ENCODE data around the gene ARFIP1.

Gene ARFIP1

DNA sequence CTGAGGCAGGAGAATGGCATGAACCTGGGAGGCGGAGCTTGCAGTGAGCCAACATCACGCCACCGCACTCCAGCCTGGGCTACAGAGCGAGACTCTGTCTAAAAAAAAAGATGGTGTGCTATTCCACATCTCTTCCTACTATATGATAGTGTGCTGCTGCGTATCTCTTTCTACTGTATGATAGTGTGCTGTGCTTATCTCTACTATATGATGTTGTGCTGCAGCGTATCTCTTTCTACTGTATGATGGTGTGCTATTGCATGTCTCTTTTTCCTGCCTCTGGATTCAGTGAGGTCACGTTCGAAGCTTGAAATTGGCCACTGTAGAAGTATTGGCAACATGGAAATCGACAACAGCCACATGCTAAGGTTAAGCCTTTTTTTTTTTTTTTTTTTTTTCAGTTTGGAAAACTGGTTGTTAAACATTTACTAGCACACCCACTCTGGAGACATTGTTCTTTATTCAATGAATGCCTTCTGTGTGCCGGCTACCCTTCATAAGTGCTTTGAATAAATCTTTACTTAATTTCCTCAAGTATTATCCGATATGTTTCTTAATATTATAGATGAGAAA, 31.0 kb downstream of the ARFIP1 start:
- Histone ChIP-seq H3K36me3 (ENCODE audit: control insufficient read depth in 2 of 2, insufficient read depth in 2 of 2, low read length in 2 of 2) (peaks cover 0 to 6% of the 10 kb centered on the region in 2 donors), H3K27me3 (ENCODE audit: control insufficient read depth in 2 of 2, insufficient read depth in 2 of 2, low read length in 2 of 2) (no peaks in the 10 kb centered on the region), H3K4me3 (ENCODE audit: low read length in 2 of 2) (no peak overlapping the region), H3K4me1 (ENCODE audit: control insufficient read depth in 2 of 2, insufficient read depth in 2 of 2, low read length in 2 of 2) (no peaks in the 10 kb centered on the region), H3K27ac (ENCODE audit: low read depth in 2 of 2, low read length in 2 of 2) (no peak overlapping the region), H3K9ac (ENCODE audit: low read depth in 1 of 2, low read length in 2 of 2) (no peak overlapping the region), H3K9me3 (ENCODE audit: control insufficient read depth in 2 of 2, low read length in 2 of 2) (no peaks in the 10 kb centered on the region)

DNA sequence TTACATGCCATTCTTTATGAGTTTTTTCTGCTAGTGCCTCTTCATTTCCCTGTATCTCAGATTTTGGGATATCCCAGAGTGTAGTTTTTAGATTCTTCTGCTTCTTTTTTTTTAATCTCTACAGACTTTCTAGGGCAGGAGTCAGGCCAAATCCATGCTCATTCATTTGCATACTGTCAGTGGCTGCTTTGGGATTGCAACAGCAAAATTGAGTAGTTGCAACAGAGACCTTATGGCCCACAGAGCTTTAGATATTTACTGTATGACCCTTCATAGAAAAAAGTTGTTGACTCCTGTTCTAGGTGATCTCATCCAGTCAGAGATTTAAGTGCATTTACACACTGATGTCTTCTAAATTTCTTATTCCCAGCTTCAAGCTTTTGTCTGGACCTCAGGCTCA, 35.3 kb downstream of the ARFIP1 start:
- Histone ChIP-seq H3K36me3 (ENCODE audit: control insufficient read depth in 2 of 2, insufficient read depth in 2 of 2, low read length in 2 of 2) (peaks cover 0 to 6% of the 10 kb centered on the region in 2 donors), H3K4me1 (ENCODE audit: control insufficient read depth in 2 of 2, insufficient read depth in 2 of 2, low read length in 2 of 2) (no peaks in the 10 kb centered on the region)

DNA sequence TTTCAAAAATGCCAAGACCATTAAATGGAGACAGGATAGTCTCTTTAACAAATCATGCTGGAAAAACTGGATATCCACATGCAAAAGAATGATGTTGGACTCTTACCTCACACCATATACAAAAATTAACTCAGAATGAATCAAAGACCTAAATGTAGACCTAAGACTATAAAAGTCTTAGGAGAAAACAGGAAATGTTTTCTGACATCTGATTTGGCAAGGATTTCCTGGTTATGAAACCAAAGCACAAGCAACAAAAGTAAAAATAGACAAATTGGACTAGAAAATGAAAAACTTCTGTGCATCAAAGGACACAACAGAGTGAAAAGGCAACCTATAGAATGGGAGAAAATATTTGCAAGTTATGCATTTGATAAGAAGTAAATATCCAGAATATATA, 37.6 kb downstream of the ARFIP1 start:
- no peaks in the 10 kb centered on the region for H3K9me3 ChIP-seq (ENCODE audit: control insufficient read depth in 2 of 2, low read length in 2 of 2)
- H3K27me3 ChIP-seq (ENCODE audit: control insufficient read depth in 2 of 2, insufficient read depth in 2 of 2, low read length in 2 of 2), result no peaks in the 10 kb centered on the region
- no peak overlapping the region for H3K4me3 ChIP-seq (ENCODE audit: low read length in 2 of 2)
- H3K4me1 ChIP-seq (ENCODE audit: control insufficient read depth in 2 of 2, insufficient read depth in 2 of 2, low read length in 2 of 2), result no peaks in the 10 kb centered on the region
- no peak overlapping the region for H3K27ac ChIP-seq (ENCODE audit: low read depth in 2 of 2, low read length in 2 of 2)
- no peak overlapping the region for H3K9ac ChIP-seq (ENCODE audit: low read depth in 1 of 2, low read length in 2 of 2)
- H3K36me3 ChIP-seq (ENCODE audit: control insufficient read depth in 2 of 2, insufficient read depth in 2 of 2, low read length in 2 of 2), result peaks cover 0 to 6% of the 10 kb centered on the region in 2 donors

More for the DNA sequence above, 35.3 kb downstream of the ARFIP1 start:
- Histone ChIP-seq H3K9ac (ENCODE audit: low read depth in 1 of 2, low read length in 2 of 2) (no peak overlapping the region), H3K27ac (ENCODE audit: low read depth in 2 of 2, low read length in 2 of 2) (no peak overlapping the region), H3K9me3 (ENCODE audit: control insufficient read depth in 2 of 2, low read length in 2 of 2) (no peaks in the 10 kb centered on the region), H3K27me3 (ENCODE audit: control insufficient read depth in 2 of 2, insufficient read depth in 2 of 2, low read length in 2 of 2) (no peaks in the 10 kb centered on the region), H3K4me3 (ENCODE audit: low read length in 2 of 2) (no peak overlapping the region)

- H3K4me3 ChIP-seq (ENCODE audit: low read length in 2 of 2), result no peak overlapping the region
- no peaks in the 10 kb centered on the region for H3K4me1 ChIP-seq (ENCODE audit: control insufficient read depth in 2 of 2, insufficient read depth in 2 of 2, low read length in 2 of 2)
- no peaks in the 10 kb centered on the region for H3K27me3 ChIP-seq (ENCODE audit: control insufficient read depth in 2 of 2, insufficient read depth in 2 of 2, low read length in 2 of 2)
- peaks cover 0 to 6% of the 10 kb centered on the region in 2 donors for H3K36me3 ChIP-seq (ENCODE audit: control insufficient read depth in 2 of 2, insufficient read depth in 2 of 2, low read length in 2 of 2)
- H3K9ac ChIP-seq (ENCODE audit: low read depth in 1 of 2, low read length in 2 of 2), result no peak overlapping the region
- no peak overlapping the region for H3K27ac ChIP-seq (ENCODE audit: low read depth in 2 of 2, low read length in 2 of 2)
- H3K9me3 ChIP-seq (ENCODE audit: control insufficient read depth in 2 of 2, low read length in 2 of 2), result no peaks in the 10 kb centered on the region
These were observed 39.4 kb downstream of the ARFIP1 start for GRCh38 chr4:152819026-152819645.

DNA sequence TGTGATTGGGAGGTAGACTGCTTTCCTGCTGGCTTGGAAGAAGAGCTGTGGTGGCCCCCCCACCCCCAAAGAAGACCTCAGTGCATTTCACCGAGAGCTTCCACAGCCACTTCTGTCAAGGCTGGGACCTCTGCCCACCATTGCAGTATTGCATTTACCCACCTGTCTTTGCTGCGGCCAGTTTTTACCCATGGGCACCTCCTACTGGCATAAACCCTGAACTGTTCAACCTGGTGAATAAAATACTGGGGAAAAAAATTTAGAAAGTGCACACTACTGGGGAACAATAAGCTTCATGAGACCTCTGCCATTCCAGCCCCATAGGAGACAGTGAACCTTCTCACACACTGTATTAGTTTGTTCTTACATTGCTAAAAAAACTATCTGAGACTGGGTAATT, 40.3 kb downstream of the ARFIP1 start:
- no peaks in the 10 kb centered on the region for H3K27me3 ChIP-seq (ENCODE audit: control insufficient read depth in 2 of 2, insufficient read depth in 2 of 2, low read length in 2 of 2)
- H3K27ac ChIP-seq (ENCODE audit: low read depth in 2 of 2, low read length in 2 of 2), result no peak overlapping the region
- no peak overlapping the region for H3K9ac ChIP-seq (ENCODE audit: low read depth in 1 of 2, low read length in 2 of 2)
- H3K4me3 ChIP-seq (ENCODE audit: low read length in 2 of 2), result no peak overlapping the region
- H3K4me1 ChIP-seq (ENCODE audit: control insufficient read depth in 2 of 2, insufficient read depth in 2 of 2, low read length in 2 of 2), result no peaks in the 10 kb centered on the region
- H3K36me3 ChIP-seq (ENCODE audit: control insufficient read depth in 2 of 2, insufficient read depth in 2 of 2, low read length in 2 of 2), result no peaks in the 10 kb centered on the region
- no peaks in the 10 kb centered on the region for H3K9me3 ChIP-seq (ENCODE audit: control insufficient read depth in 2 of 2, low read length in 2 of 2)

DNA sequence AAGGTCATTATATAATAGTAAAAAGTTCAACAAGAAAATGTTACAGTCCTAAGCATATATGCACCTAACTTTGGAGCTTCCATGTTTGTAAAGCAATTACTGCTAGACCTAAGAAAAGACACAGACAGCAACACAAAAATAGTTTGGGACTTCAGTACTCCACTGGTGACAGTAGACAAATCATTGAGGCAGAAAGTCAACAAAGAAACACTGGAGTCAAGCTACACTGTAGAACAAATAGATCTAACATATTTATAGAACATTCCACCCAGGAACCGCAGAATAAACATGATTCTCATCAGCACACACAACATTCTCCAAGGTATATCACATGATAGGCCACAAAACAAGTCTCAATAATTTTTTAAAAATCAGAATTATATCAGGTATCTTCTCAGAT, 42.6 kb downstream of the ARFIP1 start:
- no peak overlapping the region for H3K4me3 ChIP-seq (ENCODE audit: low read length in 2 of 2)
- H3K36me3 ChIP-seq (ENCODE audit: control insufficient read depth in 2 of 2, insufficient read depth in 2 of 2, low read length in 2 of 2), result no peaks in the 10 kb centered on the region
- no peak overlapping the region for H3K9ac ChIP-seq (ENCODE audit: low read depth in 1 of 2, low read length in 2 of 2)
- no peaks in the 10 kb centered on the region for H3K27me3 ChIP-seq (ENCODE audit: control insufficient read depth in 2 of 2, insufficient read depth in 2 of 2, low read length in 2 of 2)
- no peaks in the 10 kb centered on the region for H3K9me3 ChIP-seq (ENCODE audit: control insufficient read depth in 2 of 2, low read length in 2 of 2)
- no peak overlapping the region for H3K27ac ChIP-seq (ENCODE audit: low read depth in 2 of 2, low read length in 2 of 2)
- no peaks in the 10 kb centered on the region for H3K4me1 ChIP-seq (ENCODE audit: control insufficient read depth in 2 of 2, insufficient read depth in 2 of 2, low read length in 2 of 2)

DNA sequence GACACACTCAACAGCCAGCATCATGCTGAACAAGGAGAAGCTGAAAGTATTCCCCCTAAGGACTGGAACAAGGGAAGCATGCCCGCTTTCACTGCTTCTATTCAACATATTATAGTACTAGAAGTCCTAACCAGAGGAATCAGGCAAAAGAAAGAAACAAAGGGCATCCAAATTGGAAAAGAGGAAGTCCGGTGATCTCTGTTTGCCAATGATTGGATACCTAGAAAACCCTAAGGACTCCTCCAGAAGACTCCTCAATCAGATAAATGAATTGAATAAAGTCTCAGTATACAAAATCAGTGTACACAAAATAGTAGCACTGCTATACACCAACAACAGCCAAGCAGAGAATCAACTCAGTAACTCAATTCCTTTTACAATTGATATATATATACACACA, 44.8 kb downstream of the ARFIP1 start:
- Histone ChIP-seq H3K4me1 (ENCODE audit: control insufficient read depth in 2 of 2, insufficient read depth in 2 of 2, low read length in 2 of 2) (no peaks in the 10 kb centered on the region), H3K36me3 (ENCODE audit: control insufficient read depth in 2 of 2, insufficient read depth in 2 of 2, low read length in 2 of 2) (no peaks in the 10 kb centered on the region)

GRCh38 chr4:152825336-152825735, 45.6 kb downstream of the ARFIP1 start:
- Histone ChIP-seq H3K4me1 (ENCODE audit: control insufficient read depth in 2 of 2, insufficient read depth in 2 of 2, low read length in 2 of 2) (no peaks in the 10 kb centered on the region), H3K36me3 (ENCODE audit: control insufficient read depth in 2 of 2, insufficient read depth in 2 of 2, low read length in 2 of 2) (no peaks in the 10 kb centered on the region), H3K4me3 (ENCODE audit: low read length in 2 of 2) (no peak overlapping the region), H3K27ac (ENCODE audit: low read depth in 2 of 2, low read length in 2 of 2) (no peak overlapping the region), H3K9ac (ENCODE audit: low read depth in 1 of 2, low read length in 2 of 2) (no peak overlapping the region), H3K27me3 (ENCODE audit: control insufficient read depth in 2 of 2, insufficient read depth in 2 of 2, low read length in 2 of 2) (no peaks in the 10 kb centered on the region), H3K9me3 (ENCODE audit: control insufficient read depth in 2 of 2, low read length in 2 of 2) (no peaks in the 10 kb centered on the region)

More for the DNA sequence above, 44.8 kb downstream of the ARFIP1 start:
- Histone ChIP-seq H3K9me3 (ENCODE audit: control insufficient read depth in 2 of 2, low read length in 2 of 2) (no peaks in the 10 kb centered on the region), H3K4me3 (ENCODE audit: low read length in 2 of 2) (no peak overlapping the region), H3K27ac (ENCODE audit: low read depth in 2 of 2, low read length in 2 of 2) (no peak overlapping the region), H3K9ac (ENCODE audit: low read depth in 1 of 2, low read length in 2 of 2) (no peak overlapping the region), H3K27me3 (ENCODE audit: control insufficient read depth in 2 of 2, insufficient read depth in 2 of 2, low read length in 2 of 2) (no peaks in the 10 kb centered on the region)

DNA sequence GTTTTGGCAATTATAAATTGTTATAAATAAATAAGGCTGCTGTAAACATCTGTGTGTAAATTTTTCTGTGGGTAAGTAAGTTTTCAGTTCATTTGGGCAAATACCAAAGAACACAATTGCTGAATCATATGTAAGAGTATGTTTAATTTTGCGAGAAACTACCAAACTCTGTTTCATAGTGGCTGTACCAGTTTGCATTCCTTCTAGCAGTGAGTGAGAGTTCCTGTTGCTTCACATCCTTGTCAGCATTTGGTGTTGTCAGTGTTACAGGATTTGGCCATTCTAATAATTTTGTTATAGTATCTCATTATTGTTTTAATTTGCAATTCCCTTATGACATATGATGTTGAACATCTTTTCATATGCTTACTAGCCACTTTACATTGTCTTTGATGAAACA, 48.4 kb downstream of the ARFIP1 start:
- Histone ChIP-seq H3K4me3 (ENCODE audit: low read length in 2 of 2) (no peak overlapping the region), H3K4me1 (ENCODE audit: control insufficient read depth in 2 of 2, insufficient read depth in 2 of 2, low read length in 2 of 2) (no peaks in the 10 kb centered on the region), H3K36me3 (ENCODE audit: control insufficient read depth in 2 of 2, insufficient read depth in 2 of 2, low read length in 2 of 2) (peaks cover 3 to 6% of the 10 kb centered on the region in 2 donors), H3K9ac (ENCODE audit: low read depth in 1 of 2, low read length in 2 of 2) (no peak overlapping the region), H3K27ac (ENCODE audit: low read depth in 2 of 2, low read length in 2 of 2) (no peak overlapping the region), H3K9me3 (ENCODE audit: control insufficient read depth in 2 of 2, low read length in 2 of 2) (no peaks in the 10 kb centered on the region), H3K27me3 (ENCODE audit: control insufficient read depth in 2 of 2, insufficient read depth in 2 of 2, low read length in 2 of 2) (no peaks in the 10 kb centered on the region)

GRCh38 chr4:152831416-152831815, 51.7 kb downstream of the ARFIP1 start:
- Histone ChIP-seq H3K36me3 (ENCODE audit: control insufficient read depth in 2 of 2, insufficient read depth in 2 of 2, low read length in 2 of 2) (peaks cover 3 to 21% of the 10 kb centered on the region in 2 donors), H3K9me3 (ENCODE audit: control insufficient read depth in 2 of 2, low read length in 2 of 2) (no peaks in the 10 kb centered on the region)

More at GRCh38 chr4:152831416-152831815, 51.7 kb downstream of the ARFIP1 start:
- no peak overlapping the region for H3K4me3 ChIP-seq (ENCODE audit: low read length in 2 of 2)
- no peak overlapping the region for H3K9ac ChIP-seq (ENCODE audit: low read depth in 1 of 2, low read length in 2 of 2)
- H3K27ac ChIP-seq (ENCODE audit: low read depth in 2 of 2, low read length in 2 of 2), result no peak overlapping the region
- H3K4me1 ChIP-seq (ENCODE audit: control insufficient read depth in 2 of 2, insufficient read depth in 2 of 2, low read length in 2 of 2), result no peaks in the 10 kb centered on the region
- H3K27me3 ChIP-seq (ENCODE audit: control insufficient read depth in 2 of 2, insufficient read depth in 2 of 2, low read length in 2 of 2), result no peaks in the 10 kb centered on the region
